Hematopoietic multipotent progenitor cell treated with erythropoietin and hydrocortisone succinate and interleukin-3 and kit ligand, for 8 days (in vitro differentiated cells): ENCODE results near the gene EPHB1.
"Not testable (repeated sequence)": the region's sequence is repeated elsewhere in the genome, so short reads cannot be mapped to it uniquely, and the experiment has no call there.

Experiments used
- DNase-seq: peaks from one replicate; pipeline ENCODE4 v3.0.0-alpha.2; 2015

The EPHB1 gene

GRCh38 chr3:135059580-135059979 lies 264.5 kb downstream of the EPHB1 start:
- no peak for DNase-seq

GRCh38 chr3:135066844-135067727 lies 272.0 kb downstream of the EPHB1 start:
- DNase-seq: not testable (repeated sequence)

DNA sequence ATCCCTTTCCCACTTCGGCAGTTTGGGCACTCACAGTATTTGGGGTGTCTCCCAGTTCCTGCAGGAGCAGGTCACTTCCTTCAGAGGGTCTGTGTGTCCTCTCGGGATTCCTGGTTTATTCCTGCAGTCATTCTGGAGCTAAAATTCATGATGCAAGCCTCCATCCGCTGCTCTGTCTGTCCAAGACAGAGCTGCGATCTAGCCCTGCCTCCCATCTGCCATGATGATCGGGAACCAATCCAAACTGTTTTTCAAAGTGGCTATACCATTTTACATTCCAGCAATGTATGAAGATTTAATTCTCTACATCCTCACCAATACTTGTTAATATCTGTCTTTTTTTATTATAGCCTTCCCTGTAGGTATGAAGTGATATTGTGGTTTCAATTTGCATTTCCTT lies 273.0 kb downstream of the EPHB1 start:
- DNase-seq: no peak

GRCh38 chr3:135069406-135069805 lies 274.3 kb downstream of the EPHB1 start:
- no peak for DNase-seq

- no peak for DNase-seq
These were observed 276.4 kb downstream of the EPHB1 start for GRCh38 chr3:135071483-135071882.

- DNase-seq: no peak
These were observed 277.4 kb downstream of the EPHB1 start for GRCh38 chr3:135072431-135072830.

- no peak for DNase-seq
These were observed 280.1 kb downstream of the EPHB1 start for GRCh38 chr3:135075157-135075556.

GRCh38 chr3:135076341-135076740 lies 281.3 kb downstream of the EPHB1 start:
- no peak for DNase-seq

DNA sequence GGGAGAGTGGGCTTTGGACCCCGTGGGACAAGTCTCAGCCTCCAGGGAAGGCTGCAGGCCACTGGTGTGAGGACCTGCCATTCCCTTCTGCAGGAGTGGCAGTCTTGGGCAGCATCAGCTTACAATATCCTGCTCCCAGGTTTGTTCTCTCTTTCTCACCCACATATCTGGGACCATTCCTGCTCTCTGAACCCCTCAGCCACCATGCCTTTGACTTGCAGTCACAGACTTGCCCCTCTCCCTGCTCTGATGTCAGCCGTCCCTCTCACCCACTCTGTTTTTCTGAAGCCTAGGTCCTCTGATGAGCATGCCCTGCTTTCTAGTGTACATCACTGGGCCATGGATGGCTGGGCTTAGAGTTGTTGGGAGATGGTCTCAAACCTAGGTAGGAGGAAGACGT lies 282.1 kb downstream of the EPHB1 start:
- DNase-seq: no peak

DNA sequence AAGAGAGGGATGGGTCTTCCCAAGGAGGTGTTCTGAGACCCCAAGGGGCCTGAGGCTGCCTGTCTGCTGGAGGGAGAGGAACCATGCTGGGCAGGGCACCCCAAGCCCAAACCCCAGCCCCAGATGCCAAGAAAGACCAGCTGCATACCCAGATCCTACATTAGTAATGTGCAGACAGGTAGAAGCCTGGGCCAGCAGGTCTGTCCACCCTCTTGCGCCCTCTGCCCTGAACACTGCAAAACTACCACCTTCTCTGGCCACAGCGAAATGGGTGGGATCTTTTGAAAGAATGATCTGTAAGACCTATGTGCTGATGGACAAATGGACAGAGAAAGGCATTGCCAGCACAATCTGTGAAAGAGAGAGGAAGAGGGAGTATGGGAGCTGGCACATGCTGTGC lies 283.2 kb downstream of the EPHB1 start:
- no peak for DNase-seq

DNA sequence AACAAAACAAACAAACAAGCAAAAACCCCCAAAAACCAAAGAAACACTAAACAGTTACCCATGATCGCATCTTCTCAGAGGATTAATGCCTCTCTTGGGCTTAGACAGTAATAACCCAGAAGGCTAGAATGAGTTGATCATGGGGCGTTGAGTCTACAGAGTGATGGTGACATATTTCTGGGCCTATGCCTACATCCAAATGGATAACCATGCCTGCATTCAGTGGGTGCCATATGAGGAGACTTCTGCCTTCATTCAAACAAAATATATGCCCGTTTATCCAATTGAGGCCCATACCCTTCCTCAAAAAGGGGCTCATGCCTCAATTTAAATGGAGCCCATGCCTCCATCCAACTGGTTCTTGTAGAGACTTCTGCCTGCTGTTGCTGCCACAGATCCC lies 284.0 kb downstream of the EPHB1 start:
- no peak for DNase-seq

- no peak for DNase-seq
These were observed 286.4 kb downstream of the EPHB1 start for GRCh38 chr3:135081451-135081850.

- no peak for DNase-seq
These were observed 286.9 kb downstream of the EPHB1 start for GRCh38 chr3:135081856-135082434.

DNA sequence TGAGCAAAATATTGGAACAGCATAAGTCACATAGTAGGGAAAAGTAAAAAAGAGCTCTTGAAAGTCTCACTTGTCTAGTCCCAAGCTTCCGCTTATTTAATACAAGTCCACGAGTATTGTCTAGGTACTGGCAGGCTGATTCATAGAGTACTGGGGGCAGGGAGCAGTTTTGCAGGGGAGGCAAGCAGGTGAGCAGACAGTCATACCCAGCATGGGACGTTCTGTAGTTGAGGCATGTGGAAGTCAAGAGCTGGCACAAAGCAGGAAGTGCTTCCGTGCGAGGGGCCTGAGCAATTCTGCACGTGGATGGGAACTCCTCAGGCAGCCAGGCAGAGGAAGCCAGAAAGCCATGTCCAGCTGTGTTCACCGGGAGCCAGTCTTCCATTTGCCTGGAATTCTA lies 287.6 kb downstream of the EPHB1 start:
- no peak for DNase-seq

DNA sequence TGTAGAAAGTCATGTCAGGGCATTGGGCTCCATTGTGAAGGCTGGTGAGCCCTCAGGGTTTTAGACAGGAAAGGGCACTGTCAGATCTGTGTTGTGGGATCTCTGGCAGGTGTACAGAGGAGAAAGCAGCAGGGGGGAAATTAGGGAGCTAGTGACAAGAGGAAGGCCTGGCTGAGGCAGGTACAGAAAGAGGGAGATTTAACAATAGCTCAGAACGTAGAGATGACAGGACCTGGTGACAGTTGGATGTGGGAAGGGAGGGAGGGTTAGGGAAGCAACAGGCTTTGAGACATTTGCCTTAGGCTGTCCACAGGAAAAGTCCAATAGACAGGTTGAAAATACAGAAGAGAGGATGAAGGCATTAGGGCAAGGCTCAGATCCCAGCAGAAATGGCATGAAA lies 288.1 kb downstream of the EPHB1 start:
- DNase-seq: no peak

DNA sequence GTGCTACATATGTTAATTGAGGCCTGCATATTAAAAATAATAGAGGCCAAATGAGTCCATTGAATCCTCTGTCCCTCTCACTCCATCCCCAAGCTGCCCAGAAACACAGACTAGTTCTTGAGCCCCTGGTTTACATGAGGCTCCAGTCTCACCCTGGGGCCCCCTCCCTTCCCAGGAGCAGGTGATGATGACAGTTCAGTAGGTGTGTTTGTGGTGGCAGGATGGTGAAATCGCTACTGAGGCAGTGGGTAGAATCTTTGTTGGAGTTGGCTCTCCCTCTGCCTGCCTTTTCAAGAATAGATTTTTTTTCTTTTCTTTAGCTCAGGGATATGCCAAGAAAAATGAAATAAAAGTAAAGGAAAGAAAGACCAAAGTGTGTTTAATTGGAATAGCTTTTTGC lies 288.7 kb downstream of the EPHB1 start:
- no peak for DNase-seq

- no peak for DNase-seq
These were observed 289.3 kb downstream of the EPHB1 start for GRCh38 chr3:135084405-135084804.

DNA sequence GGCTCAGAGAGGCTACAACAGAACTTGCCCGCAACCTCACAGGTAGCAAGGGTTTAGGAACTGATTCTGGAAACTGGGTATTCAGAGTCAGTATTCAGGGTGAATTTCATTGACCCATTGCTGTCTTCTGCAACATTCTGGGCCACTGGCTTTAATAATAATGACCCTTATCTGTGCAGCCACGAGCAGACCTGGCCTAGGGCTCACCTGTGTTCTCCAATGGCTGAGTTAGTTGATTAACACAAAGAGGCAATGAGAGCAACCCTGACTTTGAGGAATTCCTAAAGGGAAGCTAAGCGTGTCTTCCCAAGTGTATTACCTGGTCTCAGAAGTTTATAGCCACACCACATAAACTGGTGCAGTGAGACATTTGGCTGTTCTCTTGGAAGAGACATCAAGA lies 289.9 kb downstream of the EPHB1 start:
- DNase-seq: no peak

DNA sequence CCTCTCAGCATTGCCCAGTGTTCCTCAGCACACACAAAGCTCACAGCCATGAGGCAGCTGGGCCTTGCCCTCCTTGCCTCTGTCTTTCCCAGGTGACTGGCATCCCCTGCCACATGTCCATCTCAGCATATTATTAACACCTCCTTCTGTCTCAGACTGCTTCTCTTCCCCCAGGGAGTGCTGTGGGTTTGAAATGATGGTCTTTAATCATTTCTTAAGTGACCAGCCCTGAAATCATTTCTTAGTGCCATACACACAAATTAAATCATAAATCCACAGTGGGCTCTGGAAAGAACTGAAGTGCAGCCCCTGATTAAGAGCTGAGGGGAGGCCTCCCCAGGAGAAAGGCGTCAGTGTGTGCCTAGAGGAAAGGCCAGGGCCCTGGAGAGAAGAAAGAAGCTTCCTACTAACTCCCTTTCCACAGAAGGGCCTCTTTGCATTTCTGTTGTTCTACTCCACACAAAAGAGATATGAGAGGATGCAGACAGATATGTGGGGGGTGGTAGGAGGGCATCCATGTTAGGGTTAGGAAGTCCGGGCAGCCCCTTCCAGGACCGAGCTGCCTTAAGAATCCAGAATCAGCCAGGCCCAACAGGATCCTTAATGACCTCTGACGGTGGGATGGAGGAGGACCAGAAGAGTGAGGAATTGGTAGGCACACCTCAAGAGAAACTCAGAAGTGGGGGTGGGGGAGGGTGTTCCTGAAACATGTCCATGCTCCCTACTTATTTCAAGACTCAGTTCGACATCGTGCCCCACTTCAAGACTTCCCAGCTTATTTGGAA lies 290.8 kb downstream of the EPHB1 start:
- no peak for DNase-seq

DNA sequence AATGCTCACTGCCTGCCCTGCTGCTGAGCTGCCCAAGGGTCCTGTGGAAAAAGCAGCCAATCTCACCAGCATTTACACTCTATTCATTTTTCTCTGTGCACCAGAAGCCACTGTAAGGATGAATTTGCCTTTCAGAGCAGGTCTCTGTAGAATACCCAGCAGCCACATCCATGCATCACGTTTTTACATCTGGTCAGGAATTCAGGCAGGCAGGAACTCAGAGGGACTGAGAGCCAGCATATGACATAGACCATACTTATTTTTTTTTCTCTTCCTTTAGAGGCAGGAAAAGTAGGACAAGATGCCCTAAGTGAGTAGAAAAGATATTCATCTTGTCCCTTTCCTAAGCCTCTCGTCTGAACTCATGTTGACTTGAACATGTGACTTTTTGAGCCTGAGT lies 292.7 kb downstream of the EPHB1 start:
- DNase-seq: no peak

GRCh38 chr3:135089451-135089850 lies 294.4 kb downstream of the EPHB1 start:
- DNase-seq: no peak

GRCh38 chr3:135090020-135090717 lies 295.1 kb downstream of the EPHB1 start:
- no peak for DNase-seq

DNA sequence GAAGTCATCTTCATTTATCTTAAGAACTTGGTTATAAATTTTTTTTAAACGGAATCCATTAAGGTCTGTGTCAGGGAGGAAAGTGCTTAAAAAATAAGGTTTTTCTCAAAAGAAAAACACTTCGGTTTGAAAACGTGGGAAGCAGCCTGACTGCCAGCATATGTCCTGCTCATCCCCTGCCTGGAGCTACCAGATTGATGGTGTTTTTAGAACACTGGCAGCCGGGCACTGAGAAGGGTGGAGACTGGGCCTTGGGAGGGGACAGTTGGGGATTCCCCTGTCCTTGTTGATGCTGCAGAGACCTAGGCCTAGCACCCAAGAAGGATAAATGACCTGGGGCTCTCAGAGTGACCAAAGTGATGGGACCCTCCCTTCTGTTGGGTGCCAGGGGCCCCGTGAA lies 296.9 kb downstream of the EPHB1 start:
- no peak for DNase-seq
